IPS-20b (cell line): ENCODE measurements around the gene RPL12.

Experiments
- H3K27ac ChIP-seq: one replicate; pipeline ENCODE4 v1.5.1; 2013; ENCODE audit warnings: low read length
- H3K27me3 ChIP-seq: 2 replicates; pipeline ENCODE4 v1.6.1; 2013; ENCODE audit warnings: mild to moderate bottlenecking, low read length, inconsistent platforms; ENCODE audit not compliant: insufficient read depth
- H3K36me3 ChIP-seq: 2 replicates; pipeline ENCODE4 v1.6.1; 2013; ENCODE audit warnings: low read depth, mild to moderate bottlenecking, inconsistent platforms, low read length, moderate library complexity; ENCODE audit not compliant: insufficient read depth
- H3K4me1 ChIP-seq: 2 replicates; pipeline ENCODE4 v1.6.1; 2013; ENCODE audit warnings: mild to moderate bottlenecking, control low read depth, inconsistent platforms, low read length, moderate library complexity; ENCODE audit not compliant: insufficient read depth
- H3K4me3 ChIP-seq: 2 replicates; pipeline ENCODE4 v1.5.1; 2013; ENCODE audit warnings: mild to moderate bottlenecking, low read length, inconsistent platforms
- H3K9ac ChIP-seq: 2 replicates; pipeline ENCODE4 v1.6.1; 2013; ENCODE audit warnings: low read depth, mild to moderate bottlenecking, inconsistent platforms, low read length, moderate library complexity
- H3K9me3 ChIP-seq: 2 replicates; pipeline ENCODE4 v1.6.1; 2013; ENCODE audit warnings: mild to moderate bottlenecking, low read depth, low read length, inconsistent platforms; ENCODE audit not compliant: insufficient read depth

RPL12 gene

GRCh38 chr9:127450830-127451607, at the start of gene RPL12, which contains the start of gene LRSAM1:
Gene RPL12 (minus strand): TSS chr9:127451406. CDS start chr9:127451317, 89 bp downstream.
Gene LRSAM1 (plus strand): TSS chr9:127451510. CDS start chr9:127454528, 3,018 bp downstream.
- no peaks in the 10 kb centered on the region for H3K27me3 ChIP-seq
- H3K27ac ChIP-seq, result peak within 1 kb of the TSS; percentile 76
- H3K36me3 ChIP-seq, result peaks cover 56% of the 10 kb centered on the region
- H3K9ac ChIP-seq, result peak within 1 kb of the TSS; percentile 99
- peaks cover 5% of the 10 kb centered on the region; the same call in 1 of the 2 replicates for H3K4me1 ChIP-seq
- H3K9me3 ChIP-seq, result no peaks in the 10 kb centered on the region
- H3K4me3 ChIP-seq, result peak within 1 kb of the TSS; percentile 95

- Histone ChIP-seq H3K36me3 (peaks cover 23% of the 10 kb centered on the region; the same call in 1 of the 2 replicates), H3K4me3 (no peak overlapping the region), H3K27ac (no peak overlapping the region), H3K4me1 (peaks cover 2% of the 10 kb centered on the region; the same call in 1 of the 2 replicates), H3K27me3 (no peaks in the 10 kb centered on the region), H3K9ac (no peak overlapping the region; the same call in 1 of the 2 replicates), H3K9me3 (no peaks in the 10 kb centered on the region)
These were observed 49.7 kb upstream of the RPL12 start for GRCh38 chr9:127500862-127501261.

DNA sequence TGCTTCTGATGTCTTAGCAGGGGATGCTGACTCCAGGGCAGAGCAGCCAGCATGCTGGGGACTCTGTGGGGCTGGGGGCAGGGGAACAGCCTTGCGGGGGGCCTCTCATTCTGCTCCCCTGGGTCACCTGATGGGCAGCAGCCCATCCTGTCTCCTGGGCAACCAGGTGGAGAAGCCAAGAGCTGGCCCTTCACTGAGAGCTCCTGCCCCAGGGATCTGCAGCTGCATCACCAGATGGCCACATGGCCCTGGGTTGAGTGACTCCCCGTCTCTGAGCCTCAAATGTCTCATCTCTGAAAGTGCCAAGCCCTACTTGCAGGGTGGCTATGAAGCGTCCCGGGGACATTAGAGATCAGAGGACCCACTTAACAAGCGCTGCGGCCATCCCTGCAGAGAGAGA, 49.2 kb upstream of the RPL12 start:
- Histone ChIP-seq H3K27ac (no peak overlapping the region), H3K36me3 (peaks cover 25% of the 10 kb centered on the region; the same call in 1 of the 2 replicates), H3K4me3 (no peak overlapping the region)

GRCh38 chr9:127498298-127498697, 47.1 kb upstream of the RPL12 start:
- no peaks in the 10 kb centered on the region for H3K9me3 ChIP-seq
- H3K36me3 ChIP-seq, result peaks cover 33% of the 10 kb centered on the region
- no peaks in the 10 kb centered on the region for H3K27me3 ChIP-seq
- H3K27ac ChIP-seq, result no peak overlapping the region
- peaks cover 2% of the 10 kb centered on the region; the same call in 1 of the 2 replicates for H3K4me1 ChIP-seq
- H3K9ac ChIP-seq, result no peak overlapping the region
- H3K4me3 ChIP-seq, result no peak overlapping the region

More for the DNA sequence above, 49.2 kb upstream of the RPL12 start:
- Histone ChIP-seq H3K9me3 (no peaks in the 10 kb centered on the region), H3K4me1 (peaks cover 2% of the 10 kb centered on the region; the same call in 1 of the 2 replicates), H3K9ac (no peak overlapping the region), H3K27me3 (no peaks in the 10 kb centered on the region)

DNA sequence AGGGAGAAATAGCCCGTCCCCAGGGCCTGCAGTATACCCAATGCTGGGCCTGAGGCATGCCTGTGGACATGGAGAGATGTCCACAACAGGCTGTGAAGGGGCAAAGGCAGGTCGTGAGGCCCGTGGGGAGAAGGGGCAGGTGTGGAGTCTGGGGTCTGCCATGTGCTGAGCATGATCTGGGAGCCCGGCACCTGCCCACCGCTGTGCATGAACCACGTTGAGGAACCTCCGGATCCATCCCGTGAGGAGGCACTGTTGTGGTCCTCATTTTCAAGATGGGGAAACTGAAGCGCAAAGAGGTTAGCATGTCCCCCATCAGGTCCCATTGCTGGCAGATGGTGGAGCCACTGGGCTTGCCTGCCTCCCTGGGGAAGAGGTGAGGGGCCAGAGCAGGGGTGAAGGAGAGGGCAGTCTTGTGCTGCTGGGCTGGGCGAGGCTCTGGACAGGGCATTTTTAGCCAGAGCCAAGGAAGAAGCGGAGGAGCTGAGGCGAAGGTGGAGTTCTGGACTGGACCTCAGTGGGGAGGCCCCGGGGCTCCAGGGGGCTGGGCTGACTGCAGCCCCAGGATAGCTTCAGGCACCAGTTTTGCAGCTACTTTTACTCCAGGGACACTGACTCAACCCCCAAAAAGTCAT, 46.6 kb upstream of the RPL12 start:
- H3K4me3 ChIP-seq, result no peak overlapping the region
- peaks cover 35% of the 10 kb centered on the region for H3K36me3 ChIP-seq
- peaks cover 2% of the 10 kb centered on the region; the same call in 1 of the 2 replicates for H3K4me1 ChIP-seq
- H3K27me3 ChIP-seq, result no peaks in the 10 kb centered on the region
- H3K9me3 ChIP-seq, result no peaks in the 10 kb centered on the region
- no peak overlapping the region for H3K27ac ChIP-seq
- no peak overlapping the region for H3K9ac ChIP-seq

DNA sequence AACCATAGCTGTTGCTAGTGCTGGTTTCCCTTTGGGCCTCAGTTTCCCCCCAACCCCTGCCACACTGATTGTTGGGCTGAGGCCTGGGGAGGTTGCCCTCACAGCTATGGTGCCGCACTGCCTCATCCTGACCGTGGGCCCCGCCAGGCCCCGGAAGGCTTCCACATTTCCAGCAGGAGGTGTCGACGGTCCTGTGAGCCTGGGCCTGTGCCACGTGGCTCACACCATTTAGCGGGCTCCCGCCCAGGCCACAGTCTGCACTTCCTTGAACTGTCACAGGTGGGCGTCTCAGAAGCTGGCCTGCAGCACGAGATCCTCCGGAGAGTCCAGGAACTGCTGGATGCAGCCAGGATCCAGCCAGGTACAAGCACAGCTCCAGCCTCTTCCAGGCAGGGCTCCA, 45.8 kb upstream of the RPL12 start:
- no peaks in the 10 kb centered on the region for H3K9me3 ChIP-seq
- no peak overlapping the region for H3K4me3 ChIP-seq
- H3K9ac ChIP-seq, result no peak overlapping the region
- H3K36me3 ChIP-seq, result peaks cover 37% of the 10 kb centered on the region
- H3K27ac ChIP-seq, result no peak overlapping the region
- no peaks in the 10 kb centered on the region for H3K27me3 ChIP-seq
- peaks cover 2% of the 10 kb centered on the region; the same call in 1 of the 2 replicates for H3K4me1 ChIP-seq

DNA sequence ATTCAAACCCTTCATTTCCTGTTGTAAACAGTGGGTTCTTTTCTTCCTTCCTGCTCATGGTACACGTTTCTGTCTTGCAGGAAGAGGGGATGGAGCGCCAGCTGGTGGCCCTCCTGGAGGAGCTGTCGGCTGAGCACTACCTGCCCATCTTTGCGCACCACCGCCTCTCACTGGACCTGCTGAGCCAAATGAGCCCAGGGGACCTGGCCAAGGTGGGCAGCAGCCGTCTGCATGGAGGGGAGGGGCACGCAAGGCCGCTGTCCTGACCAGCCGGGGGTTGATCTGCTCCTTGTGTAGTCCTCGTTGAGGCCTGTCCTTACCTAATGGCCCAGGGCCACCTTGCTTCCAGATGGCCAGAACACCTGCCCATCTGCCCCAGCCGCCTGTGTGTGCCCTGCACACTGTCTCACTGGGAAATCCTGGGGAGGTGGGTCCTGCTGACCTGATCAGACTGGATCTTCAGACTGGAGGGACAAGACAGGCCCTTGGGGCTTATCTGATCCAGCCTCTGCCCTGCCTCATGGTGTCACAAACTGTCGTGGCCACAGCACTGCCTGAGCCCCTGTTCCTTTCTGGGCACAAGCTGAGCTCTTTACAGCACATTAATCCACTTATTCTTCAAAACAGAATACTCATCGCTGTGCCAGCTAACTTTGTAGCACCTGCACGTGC, 44.8 kb upstream of the RPL12 start:
- Histone ChIP-seq H3K9me3 (no peaks in the 10 kb centered on the region), H3K27ac (no peak overlapping the region), H3K36me3 (peaks cover 38% of the 10 kb centered on the region), H3K4me1 (peaks cover 2% of the 10 kb centered on the region; the same call in 1 of the 2 replicates), H3K4me3 (no peak overlapping the region), H3K9ac (no peak overlapping the region), H3K27me3 (no peaks in the 10 kb centered on the region)

- H3K27ac ChIP-seq, result no peak overlapping the region
These were observed 43.1 kb upstream of the RPL12 start for GRCh38 chr9:127494304-127494702.

DNA sequence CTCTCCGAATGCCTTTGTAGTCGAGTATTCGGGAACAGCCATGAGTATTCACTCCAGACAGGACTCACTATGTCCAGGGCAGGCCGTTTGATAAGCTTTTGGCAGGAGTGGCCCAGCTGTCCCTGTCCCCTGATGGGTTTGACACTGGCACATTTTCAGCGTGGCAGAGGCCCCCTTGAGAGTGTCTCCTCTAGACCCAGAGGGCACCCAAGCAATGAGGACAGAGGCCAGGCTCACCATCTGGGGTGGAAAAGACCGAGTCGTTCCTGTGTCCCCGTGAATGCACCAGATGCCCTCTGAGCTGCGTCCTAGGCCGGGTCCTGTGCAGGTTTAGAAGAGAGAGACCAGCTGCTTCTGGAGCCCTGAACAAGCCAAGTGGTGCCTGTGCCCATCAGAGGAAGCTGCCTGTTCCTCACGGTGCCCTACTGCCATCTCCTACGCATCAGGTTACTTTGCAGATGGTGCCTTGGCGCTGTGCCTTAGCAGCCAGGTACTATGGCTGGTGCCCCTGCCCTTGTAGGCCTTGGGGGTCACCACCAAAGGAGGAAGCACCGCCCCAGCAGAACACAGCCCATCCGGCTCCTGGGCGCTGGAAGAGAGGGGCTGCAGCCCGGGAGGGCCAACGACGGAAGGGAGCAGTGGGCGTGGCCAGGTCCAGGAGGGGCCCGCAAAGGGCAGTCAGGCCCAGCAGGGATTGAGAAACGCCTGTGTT, 42.5 kb upstream of the RPL12 start:
- peaks cover 48% of the 10 kb centered on the region for H3K36me3 ChIP-seq
- H3K27me3 ChIP-seq, result no peaks in the 10 kb centered on the region
- no peak overlapping the region for H3K4me3 ChIP-seq
- no peaks in the 10 kb centered on the region for H3K9me3 ChIP-seq
- H3K4me1 ChIP-seq, result no peaks in the 10 kb centered on the region
- no peak overlapping the region for H3K27ac ChIP-seq
- H3K9ac ChIP-seq, result no peak overlapping the region

More at GRCh38 chr9:127494304-127494702, 43.1 kb upstream of the RPL12 start:
- Histone ChIP-seq H3K36me3 (peaks cover 48% of the 10 kb centered on the region), H3K9ac (no peak overlapping the region), H3K27me3 (no peaks in the 10 kb centered on the region), H3K4me3 (no peak overlapping the region), H3K9me3 (no peaks in the 10 kb centered on the region), H3K4me1 (no peaks in the 10 kb centered on the region)

GRCh38 chr9:127492616-127493015, 41.4 kb upstream of the RPL12 start:
- H3K9me3 ChIP-seq, result no peaks in the 10 kb centered on the region
- H3K9ac ChIP-seq, result no peak overlapping the region
- no peak overlapping the region for H3K4me3 ChIP-seq
- no peaks in the 10 kb centered on the region for H3K4me1 ChIP-seq
- peaks cover 48% of the 10 kb centered on the region for H3K36me3 ChIP-seq
- no peak overlapping the region for H3K27ac ChIP-seq
- H3K27me3 ChIP-seq, result no peaks in the 10 kb centered on the region

GRCh38 chr9:127491516-127491915, 40.3 kb upstream of the RPL12 start:
- peaks cover 43% of the 10 kb centered on the region for H3K36me3 ChIP-seq
- no peak overlapping the region for H3K4me3 ChIP-seq
- no peak overlapping the region for H3K27ac ChIP-seq
- no peak overlapping the region for H3K9ac ChIP-seq
- H3K27me3 ChIP-seq, result no peaks in the 10 kb centered on the region
- H3K4me1 ChIP-seq, result no peaks in the 10 kb centered on the region
- H3K9me3 ChIP-seq, result no peaks in the 10 kb centered on the region
